GM21360 (cell line): Measurements from ENCODE around the gene MRFAP1.

Experiments used
- ATAC-seq: cut with Tn5 transposase; IDR thresholded peaks from one replicate; pipeline ENCODE4 v1.9.1; 2021; ENCODE audit warnings: mild to moderate bottlenecking, moderate library complexity; ENCODE audit not compliant: unreplicated experiment

The MRFAP1 gene

GRCh38 chr4:6689506-6689960 is 49.0 kb downstream of the MRFAP1 start:
- ATAC-seq: no peak
